Activated CD8-positive, alpha-beta memory T cell treated with anti-CD3 and anti-CD28 coated beads for 24 hours (primary cell): Measurements from ENCODE around the gene IL18RAP.

ENCODE experiments used
- DNase-seq: peaks from one replicate; pipeline ENCODE4 v3.0.0-alpha.2; 2020

The IL18RAP gene

DNA sequence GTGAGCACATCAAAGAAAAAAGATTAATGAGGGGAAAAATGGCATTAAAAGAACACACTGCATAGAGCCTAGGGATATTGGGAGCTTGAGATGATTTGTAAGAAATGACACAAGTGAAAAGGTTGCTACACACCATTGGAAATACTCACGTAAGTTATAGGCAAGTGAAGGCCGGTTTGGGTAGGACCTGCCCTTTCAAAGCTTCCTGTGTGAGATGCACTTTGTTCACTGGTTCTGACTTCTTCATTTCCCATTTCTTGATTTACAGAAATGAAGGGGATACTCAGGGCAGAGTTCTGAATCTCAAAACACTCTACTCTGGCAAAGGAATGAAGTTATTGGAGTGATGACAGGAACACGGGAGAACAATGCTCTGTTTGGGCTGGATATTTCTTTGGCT lies at the start of gene IL18RAP:
Gene IL18RAP, plus strand, starts transcription at position 251 of the 400 bp plus-strand sequence. Its CDS starts 118 bp downstream, at position 369.
- no peak for DNase-seq

DNA sequence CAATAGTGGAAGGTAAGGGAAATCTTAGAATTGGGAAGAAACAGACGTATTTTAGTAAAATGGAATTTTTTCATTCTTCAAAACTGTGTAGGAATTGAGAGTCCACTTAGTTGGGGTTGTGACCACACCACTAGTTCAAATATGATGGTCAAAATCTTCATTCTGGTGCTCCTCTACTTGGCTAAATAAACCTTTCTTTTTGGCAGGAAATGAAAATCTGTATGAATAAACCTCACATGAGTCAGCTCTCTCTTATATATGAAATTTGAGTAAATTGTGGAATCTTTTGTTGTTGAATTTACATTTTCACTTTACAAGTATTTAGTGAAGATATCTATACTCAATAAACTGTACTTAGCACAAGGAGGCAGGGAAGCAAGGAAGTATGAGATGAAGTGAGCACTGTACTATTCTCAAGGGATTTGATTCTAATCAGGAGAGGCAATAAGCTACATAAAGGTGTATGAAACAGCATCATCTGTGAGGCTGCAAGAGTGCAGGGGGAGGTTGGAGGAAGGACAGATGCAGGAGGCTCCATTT lies 46.8 kb upstream of the IL18RAP start:
- DNase-seq, result no peak

DNA sequence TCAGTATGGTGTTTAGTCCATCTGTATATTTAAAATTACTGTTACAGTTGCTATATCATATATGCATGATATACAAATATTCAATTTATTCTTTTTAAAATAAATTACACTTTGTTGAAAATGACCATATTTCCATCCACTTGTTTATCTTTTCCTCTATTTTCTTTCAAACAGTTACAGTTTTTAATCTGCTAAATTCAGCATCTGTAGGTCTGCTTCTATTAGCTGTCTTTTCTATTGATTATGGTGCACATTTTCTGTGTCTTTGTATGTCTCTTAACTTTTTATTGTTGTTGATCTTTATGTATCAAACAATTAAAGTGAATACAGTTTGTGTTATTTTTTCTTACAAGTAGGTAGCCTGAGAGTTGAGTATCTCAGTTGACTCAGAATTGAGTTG lies 39.2 kb upstream of the IL18RAP start:
- DNase-seq, result no peak

DNA sequence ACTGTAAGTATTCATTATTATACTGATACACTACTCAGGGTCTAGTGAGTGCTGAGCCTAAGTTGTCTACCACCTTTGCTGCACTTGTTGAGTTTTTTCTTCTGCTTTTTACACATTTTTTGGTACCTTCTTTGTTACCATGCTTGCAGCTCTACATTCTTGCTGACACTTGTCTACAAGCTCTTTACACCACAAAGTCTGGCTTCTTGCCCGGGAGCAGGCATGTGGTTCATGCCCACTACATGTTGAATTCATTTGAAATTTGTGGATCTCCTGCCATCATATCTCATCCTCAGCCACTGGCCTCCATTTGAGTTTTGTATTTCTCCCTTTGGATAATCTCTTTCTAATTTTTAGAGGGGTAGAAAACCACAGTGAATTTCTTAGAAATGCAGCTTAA lies 37.4 kb upstream of the IL18RAP start:
- no peak for DNase-seq

GRCh38 chr2:102386004-102386403 lies 37.0 kb upstream of the IL18RAP start:
- DNase-seq, result no peak

GRCh38 chr2:102386867-102387541 lies 36.0 kb upstream of the IL18RAP start:
- no peak for DNase-seq

GRCh38 chr2:102387763-102388546 lies 35.0 kb upstream of the IL18RAP start:
- no peak for DNase-seq

DNA sequence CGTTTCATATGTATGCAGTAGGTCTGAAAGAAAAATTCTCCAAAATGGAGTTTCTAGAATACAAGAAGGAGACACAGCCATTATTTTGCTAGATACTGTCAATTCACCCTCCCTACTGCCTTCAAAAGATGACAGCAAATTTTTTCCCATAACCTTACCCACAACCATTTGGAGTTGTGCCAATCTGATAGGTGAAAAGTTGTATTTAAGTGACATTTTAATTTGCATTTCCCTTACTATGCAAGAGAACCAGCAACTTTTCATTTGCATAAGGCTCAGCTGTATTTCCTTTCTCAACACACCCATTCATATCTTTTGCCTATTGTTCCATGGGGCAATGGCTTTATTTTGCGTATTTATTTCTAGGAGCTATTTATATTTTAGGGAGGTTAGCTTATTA lies 31.4 kb upstream of the IL18RAP start:
- no peak for DNase-seq

- DNase-seq, result no peak
Observed at GRCh38 chr2:102392096-102392495, 30.9 kb upstream of the IL18RAP start.

DNA sequence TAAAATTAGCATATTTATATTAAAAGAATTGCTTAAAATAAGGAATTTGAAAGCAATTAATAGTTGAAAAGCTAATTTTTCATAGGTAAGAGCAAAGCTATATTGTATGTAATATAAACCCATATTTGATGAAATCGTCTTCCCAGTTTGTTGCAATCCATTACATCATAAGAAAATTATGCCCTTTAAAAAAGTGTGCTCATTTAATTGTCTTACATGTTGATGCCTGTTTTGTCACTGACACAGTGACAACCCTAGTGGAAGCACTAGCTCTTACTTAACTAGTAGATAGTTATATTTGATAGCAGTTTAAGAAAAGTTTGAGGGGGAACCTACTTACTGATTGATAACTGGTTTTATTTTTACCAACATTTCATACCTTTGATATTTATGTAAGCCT lies 30.0 kb upstream of the IL18RAP start:
- no peak for DNase-seq

GRCh38 chr2:102396012-102396411 lies 26.9 kb upstream of the IL18RAP start:
- DNase-seq, result no peak

DNA sequence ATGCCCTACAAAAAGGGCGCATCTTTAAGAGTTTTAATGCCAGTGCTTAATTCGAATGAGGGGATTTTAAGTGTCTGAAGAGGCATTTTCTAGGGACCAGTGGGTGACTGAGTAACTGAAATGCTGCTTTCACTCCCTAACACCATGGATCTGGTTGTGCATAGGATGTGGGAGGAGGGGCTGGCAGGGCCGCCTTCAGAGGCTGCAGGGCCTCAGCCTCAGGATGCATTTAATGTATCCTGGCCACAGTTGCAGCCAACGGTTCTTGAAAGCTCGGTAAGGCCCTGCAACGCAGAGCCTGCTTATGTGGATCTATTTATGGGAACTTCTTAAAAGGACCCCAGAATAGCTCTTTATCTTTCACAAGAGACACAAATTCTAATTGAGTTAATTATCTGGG lies 25.8 kb upstream of the IL18RAP start:
- DNase-seq, result no peak

DNA sequence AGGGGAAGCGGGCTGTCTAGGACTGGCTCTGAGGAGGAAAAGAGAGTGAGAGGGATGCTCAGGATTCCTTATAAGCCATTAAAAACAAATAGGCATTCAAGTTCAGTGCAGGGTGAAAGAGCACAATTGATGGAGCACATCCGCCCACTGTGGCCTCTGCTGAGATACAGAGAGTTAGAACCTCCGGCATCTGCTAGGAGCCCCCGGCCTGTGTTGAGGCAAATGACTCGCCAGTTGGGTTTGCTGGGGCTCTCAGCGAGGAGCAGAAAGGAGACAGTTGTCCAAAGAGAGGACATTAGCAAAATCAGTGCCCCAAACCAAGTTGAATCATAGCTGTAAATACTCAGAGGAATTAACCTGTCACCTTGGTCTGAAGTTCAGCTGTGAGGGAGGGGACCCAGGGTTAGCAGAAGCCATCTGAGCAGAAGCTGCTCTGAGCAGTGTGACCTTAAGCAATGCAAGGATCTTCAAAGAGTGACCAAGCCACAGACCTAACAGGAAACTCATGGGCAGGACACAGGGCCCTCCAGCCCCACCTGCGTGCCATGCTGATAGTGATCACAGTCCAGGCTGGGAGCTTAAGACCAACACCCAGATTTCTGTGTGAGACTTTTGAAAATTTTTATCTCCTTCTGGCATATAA lies 23.3 kb upstream of the IL18RAP start:
- no peak for DNase-seq

DNA sequence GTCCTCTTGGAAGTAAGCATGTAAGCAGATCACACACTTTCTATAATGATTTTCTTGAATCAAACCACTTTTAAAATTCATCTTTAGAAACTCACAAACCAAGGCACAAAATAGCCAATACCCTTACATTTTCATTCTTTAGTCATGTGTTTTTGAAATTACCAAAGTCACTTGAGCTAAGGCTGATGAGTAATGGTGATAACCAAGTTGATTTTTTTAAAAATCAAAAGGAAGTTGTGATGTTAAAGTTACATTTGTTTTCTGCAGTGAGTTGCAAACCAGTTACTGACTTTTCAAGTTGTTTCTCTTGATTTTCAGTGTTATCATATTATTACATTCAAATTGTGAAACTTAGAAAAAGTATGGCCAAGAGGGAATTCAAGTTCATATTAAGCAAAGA lies 21.5 kb upstream of the IL18RAP start:
- DNase-seq, result no peak

DNA sequence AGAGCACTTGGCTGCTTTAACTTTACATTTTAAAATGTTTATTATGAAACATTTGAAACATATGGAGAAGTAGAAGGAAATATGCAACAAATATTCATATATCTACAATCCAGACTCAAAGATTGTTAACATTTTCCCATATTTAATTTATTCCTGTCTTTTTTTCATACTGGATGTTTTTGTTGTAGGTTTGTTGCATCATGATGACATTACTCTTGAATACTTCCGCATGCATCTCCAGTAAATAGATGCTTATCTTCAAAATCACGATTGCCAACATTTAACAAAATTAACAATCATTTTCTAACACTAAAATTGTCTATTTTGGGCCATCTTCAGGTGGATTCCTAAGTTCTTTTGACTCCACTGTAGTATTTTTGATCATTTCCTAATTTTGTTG lies 21.1 kb upstream of the IL18RAP start:
- no peak for DNase-seq

DNA sequence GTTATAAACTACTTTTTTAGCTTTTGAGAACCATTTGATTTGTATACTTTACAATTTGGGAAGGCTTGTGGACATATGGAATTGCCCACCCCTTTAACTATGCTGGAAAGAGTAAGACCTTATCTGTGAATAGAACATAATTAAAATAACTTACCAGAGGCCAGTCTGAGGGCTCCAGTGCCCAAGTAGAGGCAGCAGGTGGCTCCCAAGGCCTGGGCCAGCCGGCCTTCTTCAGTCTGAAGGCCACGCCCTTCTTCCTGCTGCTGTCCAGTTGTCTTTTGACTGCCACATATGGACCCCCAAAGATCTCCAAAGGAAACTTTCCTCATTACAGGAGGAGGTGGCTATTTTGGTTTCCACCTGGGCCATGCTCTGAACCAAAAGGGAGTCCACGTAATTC lies 12.0 kb upstream of the IL18RAP start:
- no peak for DNase-seq

DNA sequence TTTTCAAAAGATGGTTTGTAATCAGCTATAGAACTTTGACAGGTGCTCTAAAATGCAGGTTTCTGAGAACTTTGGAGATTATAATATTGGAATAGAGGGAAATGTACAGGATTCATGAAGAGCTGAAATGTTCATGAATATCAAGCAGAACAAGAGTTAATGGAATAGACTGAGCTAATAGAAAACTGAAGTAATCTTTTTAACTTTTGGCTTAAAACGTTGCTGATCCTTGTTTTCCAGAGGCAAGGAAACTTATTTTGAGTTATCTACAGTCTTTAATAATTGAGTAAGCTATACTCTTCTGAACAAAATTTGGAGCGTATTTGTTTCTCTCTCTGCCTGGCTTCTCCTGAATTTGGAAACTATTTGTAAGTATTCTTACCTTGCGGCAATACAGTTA lies 10.8 kb upstream of the IL18RAP start:
- no peak for DNase-seq

DNA sequence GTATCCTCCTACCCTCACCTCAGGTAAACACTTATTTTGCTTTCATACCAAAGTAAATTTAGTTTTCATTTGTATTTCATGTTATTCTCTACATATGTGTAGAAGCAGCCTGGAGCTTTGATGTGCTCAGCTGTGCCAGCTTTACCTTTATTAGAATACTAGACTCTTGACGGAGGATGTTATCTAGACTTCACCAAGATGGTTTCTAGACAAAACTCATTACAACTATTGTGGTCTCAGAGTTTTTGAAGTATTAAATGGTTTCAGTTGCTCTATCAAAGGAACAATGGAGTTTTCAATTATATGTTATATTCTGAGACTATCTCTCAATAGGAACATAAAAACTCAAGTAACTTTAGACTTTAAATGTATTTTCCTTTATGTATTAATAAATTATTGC lies 5.0 kb upstream of the IL18RAP start:
- DNase-seq, result no peak

- DNase-seq, result no peak
Observed at GRCh38 chr2:102418421-102418961, 4.5 kb upstream of the IL18RAP start.

- no peak for DNase-seq
Observed at GRCh38 chr2:102420290-102420689, 2.7 kb upstream of the IL18RAP start.

GRCh38 chr2:102421890-102422759 lies 835 bp upstream of the IL18RAP start:
- DNase-seq, result no peak

DNA sequence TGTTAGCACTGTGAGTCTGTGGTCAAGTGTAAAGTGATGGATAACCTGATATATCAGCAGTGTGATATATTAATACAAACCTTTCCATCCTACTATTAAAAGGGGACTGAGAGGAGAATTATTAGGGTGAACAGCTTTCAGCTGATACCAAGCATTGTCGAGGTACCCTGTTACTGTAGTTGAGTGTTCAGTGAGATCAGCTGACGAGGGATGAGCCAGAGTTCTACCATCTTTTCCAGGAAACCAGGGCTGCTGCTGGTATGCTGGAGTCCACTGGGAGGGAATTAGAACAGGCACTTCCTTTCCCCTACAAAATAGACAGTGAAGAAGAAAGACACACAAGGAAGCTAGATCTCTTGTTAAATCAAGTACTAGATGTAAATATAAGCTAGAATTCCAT lies 408 bp downstream of the IL18RAP start:
- no peak for DNase-seq

- DNase-seq, result no peak
Observed at GRCh38 chr2:102424754-102425153, 1.8 kb downstream of the IL18RAP start.
